ENCODE results near the gene TSPAN16.
A peak's percentile ranks its signal among the peaks of the same experiment; 100 is the strongest.

Gene TSPAN16

GRCh38 chr19:11355160-11356073 lies 59.5 kb downstream of the TSPAN16 start, which contains the start of gene PLPPR2:
PLPPR2 (plus strand) TSS chr19:11355432; CDS start chr19:11357674, 2,242 bp downstream.
- no peak within 1 kb of the TSS for H2AFZ ChIP-seq (ENCODE audit: low read length)
- no peaks in the 10 kb centered on the region for H3K9me2 ChIP-seq (ENCODE audit: low read depth, low read length)
- no peaks in the 10 kb centered on the region for H3K79me2 ChIP-seq (ENCODE audit: insufficient read depth, low read length)
- peaks cover 8% of the 10 kb centered on the region for H3K4me1 ChIP-seq (ENCODE audit: insufficient read depth, low read length, severe bottlenecking)
- H3K9me3 ChIP-seq (ENCODE audit: low read length), result no peaks in the 10 kb centered on the region
- no peak within 1 kb of the TSS for H3K27ac ChIP-seq (ENCODE audit: low read depth, low read length, poor library complexity, severe bottlenecking)
- H3K4me3 ChIP-seq (ENCODE audit: low read depth, low read length, poor library complexity, severe bottlenecking), result peak within 1 kb of the TSS; percentile 51
- H3K27me3 ChIP-seq (ENCODE audit: insufficient read depth, low read length), result 0 out of 2 replicates have a peak, but pooled peaks cover 5% of the 10 kb centered on the region
- H3K36me3 ChIP-seq (ENCODE audit: insufficient read depth, low read length), result no peaks in the 10 kb centered on the region
- H3K9ac ChIP-seq (ENCODE audit: low read length), result peak within 1 kb of the TSS; percentile 24; the same call in 1 of the 2 replicates
- H4K20me1 ChIP-seq (ENCODE audit: insufficient read depth, low read length), result no peaks in the 10 kb centered on the region
- peak within 1 kb of the TSS; percentile 56 for H3K4me2 ChIP-seq (ENCODE audit: low read length)
- no peaks in the 10 kb centered on the region for H3F3A ChIP-seq (ENCODE audit: insufficient read depth, low read length)
- TF ChIP-seq EZH2 (IDR thresholded peaks at IDR 0.05; ENCODE audit: borderline replicate concordance, low read length), result no peak
- TF ChIP-seq CTCF (IDR thresholded peaks at IDR 0.05; ENCODE audit: low read length), result no peak

- H3K9me3 ChIP-seq (ENCODE audit: low read length), result no peaks in the 10 kb centered on the region
- no peak overlapping the region for H2AFZ ChIP-seq (ENCODE audit: low read length)
- H3K36me3 ChIP-seq (ENCODE audit: insufficient read depth, low read length), result no peaks in the 10 kb centered on the region
- H3K4me2 ChIP-seq (ENCODE audit: low read length), result peak overlapping the region; percentile 56
- H3F3A ChIP-seq (ENCODE audit: insufficient read depth, low read length), result no peaks in the 10 kb centered on the region
- H3K4me3 ChIP-seq (ENCODE audit: low read depth, low read length, poor library complexity, severe bottlenecking), result peak overlapping the region; percentile 51
- no peak overlapping the region; the same call in 1 of the 2 replicates for H3K9ac ChIP-seq (ENCODE audit: low read length)
- no peaks in the 10 kb centered on the region for H3K79me2 ChIP-seq (ENCODE audit: insufficient read depth, low read length)
- H3K27me3 ChIP-seq (ENCODE audit: insufficient read depth, low read length), result 0 out of 2 replicates have a peak, but pooled peaks cover 5% of the 10 kb centered on the region
- no peaks in the 10 kb centered on the region for H4K20me1 ChIP-seq (ENCODE audit: insufficient read depth, low read length)
- no peaks in the 10 kb centered on the region for H3K9me2 ChIP-seq (ENCODE audit: low read depth, low read length)
- no peak overlapping the region for H3K27ac ChIP-seq (ENCODE audit: low read depth, low read length, poor library complexity, severe bottlenecking)
- H3K4me1 ChIP-seq (ENCODE audit: insufficient read depth, low read length, severe bottlenecking), result peaks cover 8% of the 10 kb centered on the region
- TF ChIP-seq EZH2 (IDR thresholded peaks at IDR 0.05; ENCODE audit: borderline replicate concordance, low read length), result no peak
- no peak for TF ChIP-seq CTCF (IDR thresholded peaks at IDR 0.05; ENCODE audit: low read length)
These were observed 60.1 kb downstream of the TSPAN16 start for GRCh38 chr19:11356074-11356397.

- Histone ChIP-seq H3K27ac (ENCODE audit: low read depth, low read length, poor library complexity, severe bottlenecking) (no peak overlapping the region), H3F3A (ENCODE audit: insufficient read depth, low read length) (no peaks in the 10 kb centered on the region), H3K36me3 (ENCODE audit: insufficient read depth, low read length) (no peaks in the 10 kb centered on the region), H3K4me1 (ENCODE audit: insufficient read depth, low read length, severe bottlenecking) (peaks cover 8% of the 10 kb centered on the region), H3K79me2 (ENCODE audit: insufficient read depth, low read length) (no peaks in the 10 kb centered on the region), H2AFZ (ENCODE audit: low read length) (no peak overlapping the region), H3K4me2 (ENCODE audit: low read length) (no peak overlapping the region), H3K9ac (ENCODE audit: low read length) (no peak overlapping the region), H4K20me1 (ENCODE audit: insufficient read depth, low read length) (no peaks in the 10 kb centered on the region), H3K27me3 (ENCODE audit: insufficient read depth, low read length) (0 out of 2 replicates have a peak, but pooled peaks cover 5% of the 10 kb centered on the region), H3K9me2 (ENCODE audit: low read depth, low read length) (no peaks in the 10 kb centered on the region), H3K4me3 (ENCODE audit: low read depth, low read length, poor library complexity, severe bottlenecking) (no peak overlapping the region), H3K9me3 (ENCODE audit: low read length) (no peaks in the 10 kb centered on the region)
- TF ChIP-seq EZH2 (IDR thresholded peaks at IDR 0.05; ENCODE audit: borderline replicate concordance, low read length) (no peak), CTCF (IDR thresholded peaks at IDR 0.05; ENCODE audit: low read length) (no peak)
These were observed 61.0 kb downstream of the TSPAN16 start for GRCh38 chr19:11356676-11357550.
